B cell (primary cell): Measurements from ENCODE around the gene GNG7.

ENCODE experiments used
- CTCF ChIP-seq: fragments of 200-600 bp; IDR thresholded peaks from one replicate; pipeline ENCODE4 v1.8.0; 2022; ENCODE audit warnings: antibody characterized with exemption, mild to moderate bottlenecking
- EZH2 ChIP-seq: IDR thresholded peaks from 2 replicates; pipeline ENCODE4 v1.6.1; 2012; ENCODE audit warnings: borderline replicate concordance, low read depth, mild to moderate bottlenecking, moderate library complexity, low read length; ENCODE audit not compliant: insufficient read depth, poor library complexity, severe bottlenecking

GRCh38 chr19:2640563-2641331 lies 61.7 kb downstream of the GNG7 start:
- TF ChIP-seq CTCF (no peak), EZH2 (no peak)
